HG02870 (cell line): ENCODE results near the gene ANXA6.

Experiments
- ATAC-seq: cut with Tn5 transposase; IDR thresholded peaks from one replicate; pipeline ENCODE4 v1.9.1; 2021; ENCODE audit warnings: mild to moderate bottlenecking, moderate library complexity; ENCODE audit not compliant: unreplicated experiment

The ANXA6 gene

GRCh38 chr5:151068433-151069197 lies 89.0 kb downstream of the ANXA6 start:
- peak; percentile 50 for ATAC-seq

GRCh38 chr5:151067632-151068432 lies 89.7 kb downstream of the ANXA6 start:
- peak; percentile 9 for ATAC-seq

GRCh38 chr5:151066920-151067319 lies 90.7 kb downstream of the ANXA6 start:
- no peak for ATAC-seq

- no peak for ATAC-seq
Observed at GRCh38 chr5:151065609-151066008, 92.0 kb downstream of the ANXA6 start.

GRCh38 chr5:151064916-151065499 lies 92.6 kb downstream of the ANXA6 start:
- no peak for ATAC-seq

- no peak for ATAC-seq
Observed at GRCh38 chr5:151063142-151063989, 94.2 kb downstream of the ANXA6 start.

GRCh38 chr5:151062405-151063141 lies 95.0 kb downstream of the ANXA6 start:
- no peak for ATAC-seq

- no peak for ATAC-seq
Observed at GRCh38 chr5:151060742-151061141, 96.8 kb downstream of the ANXA6 start.

- ATAC-seq = no peak
Observed at GRCh38 chr5:151058891-151059489, 98.6 kb downstream of the ANXA6 start.

- no peak for ATAC-seq
Observed at GRCh38 chr5:151058301-151058700, 99.3 kb downstream of the ANXA6 start.

GRCh38 chr5:151056379-151057325 lies 100.9 kb downstream of the ANXA6 start:
- ATAC-seq = no peak

- no peak for ATAC-seq
Observed at GRCh38 chr5:151055336-151055735, 102.2 kb downstream of the ANXA6 start.

- ATAC-seq = no peak
Observed at GRCh38 chr5:151054709-151055108, 102.9 kb downstream of the ANXA6 start.

- ATAC-seq = no peak
Observed at GRCh38 chr5:151053796-151054462, 103.7 kb downstream of the ANXA6 start.

GRCh38 chr5:151052836-151053235 lies 104.7 kb downstream of the ANXA6 start:
- no peak for ATAC-seq

GRCh38 chr5:151051931-151052608 lies 105.5 kb downstream of the ANXA6 start:
- no peak for ATAC-seq

GRCh38 chr5:151051066-151051930 lies 106.3 kb downstream of the ANXA6 start:
- peak; percentile 68 for ATAC-seq
